ENCODE results near the gene ENAH. TPM values are rescaled to one million over a fixed set of nuclear protein-coding genes. Genes with fewer than 3 reads are reported as not detected.

Gene ENAH
- total RNA-seq, 6 experiments from 2014 or later: 9.0 to 33.2 (median 20.8) TPM

- intact Hi-C loops (cut with DNase I): no loop called here
- H3K27me3 ChIP-seq: no peaks in the 10 kb centered on the region
- DNase-seq: no peak
- H3K4me3 ChIP-seq: no peak overlapping the region
- H3K4me1 ChIP-seq: no peaks in the 10 kb centered on the region
- no peak overlapping the region for H3K27ac ChIP-seq
- TF ChIP-seq POLR2A (IDR thresholded peaks at IDR 0.05) (no peak), CTCF (IDR thresholded peaks at IDR 0.05) (no peak)
- 96% methylated on average over 6 of the region's 6 CpGs for WGBS (ENCODE audit: insufficient coverage, low coverage, low lambda C conversion rate, missing lambda C conversion rate)
- no peak for ATAC-seq
- H3K9me3 ChIP-seq: no peaks in the 10 kb centered on the region
- H3K36me3 ChIP-seq: no peaks in the 10 kb centered on the region
Observed at GRCh38 chr1:225535280-225535679, 117.6 kb downstream of the ENAH start.

- Histone ChIP-seq H3K27me3 (no peaks in the 10 kb centered on the region), H3K4me1 (no peaks in the 10 kb centered on the region), H3K27ac (no peak overlapping the region), H3K9me3 (no peaks in the 10 kb centered on the region), H3K36me3 (no peaks in the 10 kb centered on the region), H3K4me3 (no peak overlapping the region)
- TF ChIP-seq POLR2A (IDR thresholded peaks at IDR 0.05) (no peak), CTCF (IDR thresholded peaks at IDR 0.05) (no peak)
- ATAC-seq (no peak), DNase-seq (no peak)
- 83% methylated on average over 2 of the region's 2 CpGs for WGBS (ENCODE audit: insufficient coverage, low coverage, low lambda C conversion rate, missing lambda C conversion rate)
- intact Hi-C loops (cut with DNase I): no loop called here
Observed at GRCh38 chr1:225534772-225535171, 118.2 kb downstream of the ENAH start.

GRCh38 chr1:225534135-225534534 lies 118.8 kb downstream of the ENAH start:
- intact Hi-C loops (cut with DNase I): no loop called here
- Histone ChIP-seq H3K4me3 (no peak overlapping the region), H3K4me1 (no peaks in the 10 kb centered on the region), H3K27ac (no peak overlapping the region), H3K27me3 (no peaks in the 10 kb centered on the region), H3K36me3 (no peaks in the 10 kb centered on the region), H3K9me3 (no peaks in the 10 kb centered on the region)
- WGBS (ENCODE audit: insufficient coverage, low coverage, low lambda C conversion rate, missing lambda C conversion rate): 73% methylated on average over 2 of the region's 2 CpGs
- no peak for DNase-seq
- TF ChIP-seq POLR2A (IDR thresholded peaks at IDR 0.05) (no peak), CTCF (IDR thresholded peaks at IDR 0.05) (no peak)
- no peak for ATAC-seq

- DNase-seq (no peak), ATAC-seq (no peak)
- no peaks in the 10 kb centered on the region for H3K27me3 ChIP-seq
- H3K9me3 ChIP-seq: no peaks in the 10 kb centered on the region
- intact Hi-C loops (cut with DNase I): no loop called here
- H3K27ac ChIP-seq: no peak overlapping the region
- H3K36me3 ChIP-seq: no peaks in the 10 kb centered on the region
- no peak overlapping the region for H3K4me3 ChIP-seq
- H3K4me1 ChIP-seq: no peaks in the 10 kb centered on the region
- TF ChIP-seq CTCF (IDR thresholded peaks at IDR 0.05): no peak
- TF ChIP-seq POLR2A (IDR thresholded peaks at IDR 0.05): no peak
- 93% methylated on average over 1 of the region's 1 CpG for WGBS (ENCODE audit: insufficient coverage, low coverage, low lambda C conversion rate, missing lambda C conversion rate)
Observed at GRCh38 chr1:225533238-225533637, 119.7 kb downstream of the ENAH start.
